Measurements from ENCODE around the gene NECAB2.

The NECAB2 gene

GRCh38 chr16:84040226-84040822, 72.3 kb downstream of the NECAB2 start:
- ATAC-seq: no peak
- TF ChIP-seq GLIS3 (CRISPR knock-in tag; IDR thresholded peaks at IDR 0.05) (no peak), TOX (CRISPR knock-in tag; IDR thresholded peaks at IDR 0.05; ENCODE audit: borderline replicate concordance) (no peak), POU6F1 (CRISPR knock-in tag; IDR thresholded peaks at IDR 0.05; ENCODE audit: borderline replicate concordance, low read depth) (no peak), OSR1 (CRISPR knock-in tag; IDR thresholded peaks at IDR 0.05) (no peak)

GRCh38 chr16:84040823-84041820, 73.1 kb downstream of the NECAB2 start:
- no peak for TF ChIP-seq ESRRG (CRISPR knock-in tag; IDR thresholded peaks at IDR 0.05)
- no peak for ATAC-seq

GRCh38 chr16:84041881-84042280, 73.8 kb downstream of the NECAB2 start:
- no peak for ATAC-seq

More at GRCh38 chr16:84041881-84042280, 73.8 kb downstream of the NECAB2 start:
- TF ChIP-seq ZFP3 (CRISPR knock-in tag; IDR thresholded peaks at IDR 0.05) (no peak), ZNF70 (CRISPR knock-in tag; IDR thresholded peaks at IDR 0.05) (no peak), ESRRG (CRISPR knock-in tag; IDR thresholded peaks at IDR 0.05) (no peak), PATZ1 (CRISPR knock-in tag; IDR thresholded peaks at IDR 0.05; ENCODE audit: borderline replicate concordance) (no peak), TSHZ2 (CRISPR knock-in tag; IDR thresholded peaks at IDR 0.05) (no peak), ISL1 (CRISPR knock-in tag; IDR thresholded peaks at IDR 0.05) (no peak), BACH2 (CRISPR knock-in tag; IDR thresholded peaks at IDR 0.05; ENCODE audit: borderline replicate concordance) (no peak), PPARA (CRISPR knock-in tag; IDR thresholded peaks at IDR 0.05; ENCODE audit: borderline replicate concordance) (no peak), TOX (CRISPR knock-in tag; IDR thresholded peaks at IDR 0.05; ENCODE audit: borderline replicate concordance) (no peak), ZFP30 (CRISPR knock-in tag; IDR thresholded peaks at IDR 0.05) (no peak), CSDC2 (CRISPR knock-in tag; IDR thresholded peaks at IDR 0.05) (no peak), ARNTL (CRISPR knock-in tag; IDR thresholded peaks at IDR 0.05; ENCODE audit: borderline replicate concordance, low read depth) (no peak), CREB5 (CRISPR knock-in tag; IDR thresholded peaks at IDR 0.05; ENCODE audit: low read depth) (no peak), GLIS3 (CRISPR knock-in tag; IDR thresholded peaks at IDR 0.05) (no peak), SNAI2 (CRISPR knock-in tag; IDR thresholded peaks at IDR 0.05) (no peak), CSRNP3 (CRISPR knock-in tag; IDR thresholded peaks at IDR 0.05) (no peak), OSR1 (CRISPR knock-in tag; IDR thresholded peaks at IDR 0.05) (no peak), POU6F1 (CRISPR knock-in tag; IDR thresholded peaks at IDR 0.05; ENCODE audit: borderline replicate concordance, low read depth) (no peak), ZC3H10 (CRISPR knock-in tag; IDR thresholded peaks at IDR 0.05) (no peak), ZNF565 (CRISPR knock-in tag; conservative IDR thresholded peaks at IDR 0.05; ENCODE audit: low read depth) (no peak)
